K562 (cell line): ENCODE results near the gene XYLB. TPM values are rescaled to one million over a fixed set of nuclear protein-coding genes. Genes with fewer than 3 reads are reported as not detected.

ENCODE experiments used
- ATAC-seq: fragments of 200-7000 bp; cut with Tn5 transposase; 3 replicates; pipeline ENCODE4 v1.9.1; 2020; ENCODE audit warnings: moderate library complexity
- BruUV-seq: library from RNA; stranded (reverse); fragments of 400-500 nt; replicated peaks from 2 replicates; lab custom pipeline; 2021; lab: Mats Ljungman, UMichigan
- CTCF ChIA-PET: fragments of 300-600 bp; formaldehyde crosslinking; extraction: SDS; loops from one replicate; lab custom pipeline; 2021; ENCODE audit warnings: low intra/inter-chr PET ratio; lab: Yijun Ruan, JAX
- POLR2A ChIA-PET: fragments of 300-600, 350-650 bp; sonication (Branson Sonifier 250); formaldehyde crosslinking; extraction: SDS; loops from one replicate; lab custom pipeline; 2021; ENCODE audit warnings: antibody characterized with exemption, inconsistent platforms; lab: Yijun Ruan, JAX
- DNase-seq, 4 experiments: peaks; one replicate each; pipeline versions ENCODE4 v3.0.0 to v3.0.0-alpha.2; 2011 to 2018; ENCODE audit warnings: low spot score in 3 of 4, mixed read lengths in 3 of 4; ENCODE audit errors: extremely low read depth in 1 of 4
- FAIRE-seq: peaks from 2 replicates; lab custom pipeline; 2011; peaks lifted over from hg19 to GRCh38; lab: Jason Lieb, UNC
- H2AFZ ChIP-seq: 2 replicates; pipeline ENCODE4 v1.6.0; 2011; ENCODE audit warnings: low read depth, low read length, control low read depth, inconsistent platforms
- H3K27ac ChIP-seq: fragments of 200-600 bp; 3 replicates; pipeline ENCODE4 v1.8.0; 2011; ENCODE audit warnings: low read depth, mild to moderate bottlenecking, control low read depth, inconsistent platforms, low read length, moderate library complexity, mixed read lengths; ENCODE audit errors: extremely low read depth
- H3K27me3 ChIP-seq, 2 experiments: fragments of 300-600 bp in 1 of 2; 2 replicates in 1 of 2; 3 replicates in 1 of 2; pipeline versions ENCODE4 v1.6.0 to v1.8.0; 2011; ENCODE audit warnings: inconsistent platforms in 2 of 2, low read length in 2 of 2, mild to moderate bottlenecking in 1 of 2, mixed read lengths in 1 of 2, moderate library complexity in 1 of 2; ENCODE audit not compliant: control insufficient read depth in 2 of 2, insufficient read depth in 2 of 2
- H3K36me3 ChIP-seq: fragments of 300-600 bp; 3 replicates; pipeline ENCODE4 v1.8.0; 2011; ENCODE audit warnings: mild to moderate bottlenecking, low read length, inconsistent platforms; ENCODE audit not compliant: control insufficient read depth, insufficient read depth
- H3K4me1 ChIP-seq, 2 experiments: fragments of 200-600 bp in 1 of 2; replicated peaks in 1 of 2; 2 replicates in 1 of 2; 3 replicates in 1 of 2; pipeline versions ENCODE4 v1.5.1 to v1.8.0; 2011; ENCODE audit warnings: inconsistent platforms in 2 of 2, low read length in 2 of 2, mild to moderate bottlenecking in 1 of 2, mixed read lengths in 1 of 2, moderate library complexity in 1 of 2; ENCODE audit not compliant: control insufficient read depth in 2 of 2, insufficient read depth in 2 of 2
- H3K4me2 ChIP-seq: 2 replicates; pipeline ENCODE4 v1.6.1; 2011; ENCODE audit warnings: low read length, control low read depth, inconsistent platforms, mixed read lengths; ENCODE audit not compliant: insufficient read depth
- H3K4me3 ChIP-seq: fragments of 200-600 bp; sonication (generic), shearing (Covaris generic); 2 replicates; pipeline ENCODE4 v1.5.1; 2016; ENCODE audit warnings: control low read depth, inconsistent platforms
- H3K79me2 ChIP-seq: fragments of 200-600 bp; 3 replicates; pipeline ENCODE4 v1.8.0; 2011; ENCODE audit warnings: low read length, inconsistent platforms; ENCODE audit not compliant: control insufficient read depth, insufficient read depth
- H3K9ac ChIP-seq, 2 experiments: 2 replicates each; pipeline versions ENCODE4 v1.6.0 to v1.6.1; 2011; ENCODE audit warnings: low read depth in 2 of 2, low read length in 2 of 2, control low read depth in 1 of 2, inconsistent platforms in 1 of 2, mild to moderate bottlenecking in 1 of 2, mixed read lengths in 1 of 2; ENCODE audit not compliant: insufficient read depth in 1 of 2
- H3K9me1 ChIP-seq: one replicate; pipeline ENCODE4 v1.6.0; 2011; ENCODE audit warnings: inconsistent platforms, mild to moderate bottlenecking, low read length, moderate library complexity; ENCODE audit not compliant: control insufficient read depth, insufficient read depth
- H3K9me3 ChIP-seq: replicated peaks from 2 replicates; pipeline ENCODE4 v1.5.1; 2011; ENCODE audit warnings: low read depth, low read length, inconsistent platforms; ENCODE audit not compliant: control insufficient read depth, insufficient read depth
- H4K20me1 ChIP-seq: replicated peaks from 2 replicates; pipeline ENCODE4 v1.6.1; 2011; ENCODE audit warnings: low read length, inconsistent platforms, mixed read lengths; ENCODE audit not compliant: control insufficient read depth, insufficient read depth
- NRF1 ChIP-seq, 2 experiments: fragments of 450-650 bp; IDR thresholded peaks in 1 of 2; conservative IDR thresholded peaks in 1 of 2; 2 replicates each; pipeline ENCODE4 v1.6.1; 2014; ENCODE audit warnings: mild to moderate bottlenecking in 2 of 2
- POLR2AphosphoS5 ChIP-seq: IDR thresholded peaks from 2 replicates; pipeline ENCODE4 v1.6.1; 2011; ENCODE audit warnings: mild to moderate bottlenecking, low read depth, low read length, moderate library complexity; ENCODE audit not compliant: control insufficient read depth, insufficient read depth
- SRSF7 ChIP-seq: fragments of 200-400 bp; formaldehyde crosslinking; optimal IDR thresholded peaks from 2 replicates; pipeline ENCODE3; 2017; ENCODE audit warnings: mild to moderate bottlenecking, low read depth, low read length
- U2AF1 ChIP-seq: fragments of 200-400 bp; formaldehyde crosslinking; optimal IDR thresholded peaks from 2 replicates; pipeline ENCODE3; 2017; ENCODE audit warnings: mild to moderate bottlenecking, low read depth, low read length, moderate library complexity
- ZNF133 ChIP-seq: fragments of 250-450 bp; sonication (Bioruptor Pico); IDR thresholded peaks from 2 replicates; pipeline ENCODE4 v1.4.0; 2020; ENCODE audit warnings: mild to moderate bottlenecking
- ZNF644 ChIP-seq: fragments of 200-800 bp; sonication (Bioruptor generic); IDR thresholded peaks from 2 replicates; pipeline ENCODE4 v1.6.1; 2016; ENCODE audit warnings: low read depth, missing genetic modification characterization, missing compliant biosample characterization
- WGBS: fragments of 100-300 bp; shearing (Covaris generic); methylation state at CpG from one replicate; pipeline ENCODE4 v1.1.6; 2016; ENCODE audit warnings: low coverage, mixed read lengths; ENCODE audit not compliant: insufficient coverage; ENCODE audit errors: missing lambda C conversion rate; 5-methylcytosine and 5-hydroxymethylcytosine counted together
- in situ Hi-C: fragments of 300-500 bp; cut with MboI; formaldehyde crosslinking; loops from 4 replicates; pipeline ENCODE4 v1.15.0; 2018; ENCODE audit warnings: inconsistent platforms, mixed read lengths
- intact Hi-C: fragments of 100-400 bp; cut with micrococcal nuclease; formaldehyde crosslinking; loops from 2 replicates; pipeline ENCODE4 v1.14.2; 2022
- polyA plus RNA-seq, 8 experiments: library from polyadenylated mRNA; depleted of rRNA in 4 of 8; stranded (reverse) in 5 of 8; unstranded in 3 of 8; fragments of >200 nt; fragmentation: Nextera tagmentation in 2 of 8; fragmentation: Illumina TruSeq in 1 of 8; extraction: Ambion mirVana in 2 of 8; extraction: Trizol in 1 of 8; gene quantifications; 2 replicates each; pipeline versions ENCODE4 v1.2.1 to v1.2.3, GENCODE V29; 2011 to 2014; ENCODE audit warnings: inconsistent platforms in 1 of 8, missing spikeins in 1 of 8
- total RNA-seq, 7 experiments: library from RNA; depleted of rRNA in 6 of 7; stranded (reverse); fragments of >200 nt in 6 of 7; fragmentation: Illumina TruSeq in 2 of 7; extraction: Trizol in 2 of 7; gene quantifications; 2 replicates each; pipeline versions ENCODE4 v1.2.1 to v1.2.3, GENCODE V29; 2011 to 2021; ENCODE audit warnings: low replicate concordance in 1 of 7
- TF ChIP-seq, protein P1 (sequence below): sonication (generic); formaldehyde crosslinking; IDR thresholded peaks from 2 replicates; pipeline ENCODE4 v1.8.0; 2022; ENCODE audit warnings: mild to moderate bottlenecking, missing genetic modification reagents, borderline replicate concordance
- TF ChIP-seq, protein P2 (sequence below): fragments of 250-450 bp; sonication (Bioruptor Pico); IDR thresholded peaks from 2 replicates; pipeline ENCODE4 v1.5.0; 2020; ENCODE audit warnings: mild to moderate bottlenecking, borderline replicate concordance
- TF ChIP-seq, protein P3 (sequence below): fragments of 200-800 bp; sonication (Bioruptor generic); IDR thresholded peaks from 2 replicates; pipeline ENCODE4 v1.6.1; 2017; ENCODE audit warnings: missing genetic modification characterization, missing compliant biosample characterization
- TF ChIP-seq, protein P4 (sequence below): sonication (generic); formaldehyde crosslinking; IDR thresholded peaks from 2 replicates; pipeline ENCODE4 v1.8.0; 2022; ENCODE audit warnings: missing genetic modification reagents, mild to moderate bottlenecking, moderate library complexity, borderline replicate concordance

Gene XYLB
- total and polyA plus RNA-seq, 9 of the 15 experiments (the other 6 are each of a cell fraction or from before 2014, with no cell fraction given) = 4.0 to 20.2 (median 13.2) TPM

DNA sequence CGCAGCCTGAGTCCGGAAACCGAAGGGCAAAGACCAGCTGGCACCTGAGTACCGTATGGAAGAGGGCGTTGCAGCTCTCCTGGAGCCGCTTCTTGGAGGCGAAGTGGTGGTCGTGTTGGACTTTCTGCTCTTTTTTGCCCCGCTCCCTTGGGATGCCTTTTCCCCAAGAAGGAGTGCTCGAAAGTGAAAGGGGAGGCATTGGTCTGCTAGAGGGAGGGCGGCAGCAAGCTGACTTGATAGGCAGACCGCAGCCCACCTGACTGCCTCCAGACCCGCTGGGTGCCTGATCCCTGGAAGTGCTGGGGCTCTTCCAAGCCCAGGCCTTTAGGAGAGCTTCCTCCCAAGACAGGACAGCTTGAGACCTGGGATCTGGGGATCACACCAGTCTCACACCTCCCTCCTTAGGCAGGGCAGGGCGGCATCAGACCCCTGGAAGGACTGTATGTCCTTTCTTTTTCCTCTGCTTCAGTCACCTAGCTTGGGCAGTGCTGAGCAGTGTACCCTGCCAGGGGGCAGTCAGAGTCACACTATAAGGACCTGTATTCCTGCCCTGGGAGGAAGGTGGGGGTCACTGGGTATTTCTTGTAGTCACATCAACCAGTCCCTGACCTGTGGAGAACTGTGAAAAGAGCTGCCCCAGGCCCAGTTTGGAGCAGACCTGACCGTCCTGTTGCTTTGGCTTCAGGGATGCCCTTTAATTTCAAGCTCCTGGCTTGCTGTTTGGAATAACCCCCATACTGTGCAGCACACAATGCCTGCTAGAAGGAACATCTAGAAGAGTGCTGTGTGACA lies 109.2 kb downstream of the XYLB start:
- peak overlapping the region; percentile 92 to 98; a peak in 3 of 4 replicates for H3K9ac ChIP-seq
- H3K79me2 ChIP-seq = peaks cover 54% of the 10 kb centered on the region
- H3K4me2 ChIP-seq = peak overlapping the region; percentile 89
- ATAC-seq (no peak), FAIRE-seq (no peak), DNase-seq (peak in 2 of 4 experiments; percentile 13 to 21)
- H2AFZ ChIP-seq = no peak overlapping the region
- BruUV-seq = no TSS peak
- in situ Hi-C loops = no loop called here
- peaks cover 41% of the 10 kb centered on the region for H4K20me1 ChIP-seq
- peaks cover 27 to 38% of the 10 kb centered on the region in 2 experiments for H3K4me1 ChIP-seq
- H3K27ac ChIP-seq = no peak overlapping the region
- WGBS = 25% methylated on average over 14 of the region's 15 CpGs
- H3K4me3 ChIP-seq = peak overlapping the region; percentile 72
- CTCF ChIA-PET = no interaction called here
- H3K9me1 ChIP-seq = peaks cover 5% of the 10 kb centered on the region
- H3K27me3 ChIP-seq = no peaks in the 10 kb centered on the region
- H3K9me3 ChIP-seq = no peaks in the 10 kb centered on the region
- intact Hi-C loops = no loop called here
- POLR2A ChIA-PET = interaction anchor here (0.6 to 1.4 kb wide), 3 partner anchors 10 to 335 kb away, joined by 3 read pairs; no protein-coding TSS in a partner anchor
- no peaks in the 10 kb centered on the region for H3K36me3 ChIP-seq
- TF ChIP-seq SRSF7 (no peak), U2AF1 (no peak), NRF1 (conservative IDR thresholded peaks at IDR 0.05 in 1 of 2, IDR thresholded peaks at IDR 0.05 in 1 of 2) (peak; percentile 5 to 13), ZNF133 (no peak), ZNF644 (tag) (no peak), POLR2AphosphoS5 (no peak)
- TF ChIP-seq, protein P1, sequence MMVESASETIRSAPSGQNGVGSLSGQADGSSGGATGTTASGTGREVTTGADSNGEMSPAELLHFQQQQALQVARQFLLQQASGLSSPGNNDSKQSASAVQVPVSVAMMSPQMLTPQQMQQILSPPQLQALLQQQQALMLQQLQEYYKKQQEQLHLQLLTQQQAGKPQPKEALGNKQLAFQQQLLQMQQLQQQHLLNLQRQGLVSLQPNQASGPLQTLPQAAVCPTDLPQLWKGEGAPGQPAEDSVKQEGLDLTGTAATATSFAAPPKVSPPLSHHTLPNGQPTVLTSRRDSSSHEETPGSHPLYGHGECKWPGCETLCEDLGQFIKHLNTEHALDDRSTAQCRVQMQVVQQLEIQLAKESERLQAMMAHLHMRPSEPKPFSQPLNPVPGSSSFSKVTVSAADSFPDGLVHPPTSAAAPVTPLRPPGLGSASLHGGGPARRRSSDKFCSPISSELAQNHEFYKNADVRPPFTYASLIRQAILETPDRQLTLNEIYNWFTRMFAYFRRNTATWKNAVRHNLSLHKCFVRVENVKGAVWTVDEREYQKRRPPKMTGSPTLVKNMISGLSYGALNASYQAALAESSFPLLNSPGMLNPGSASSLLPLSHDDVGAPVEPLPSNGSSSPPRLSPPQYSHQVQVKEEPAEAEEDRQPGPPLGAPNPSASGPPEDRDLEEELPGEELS (CRISPR knock-in tag) = no peak
- TF ChIP-seq, protein P2, sequence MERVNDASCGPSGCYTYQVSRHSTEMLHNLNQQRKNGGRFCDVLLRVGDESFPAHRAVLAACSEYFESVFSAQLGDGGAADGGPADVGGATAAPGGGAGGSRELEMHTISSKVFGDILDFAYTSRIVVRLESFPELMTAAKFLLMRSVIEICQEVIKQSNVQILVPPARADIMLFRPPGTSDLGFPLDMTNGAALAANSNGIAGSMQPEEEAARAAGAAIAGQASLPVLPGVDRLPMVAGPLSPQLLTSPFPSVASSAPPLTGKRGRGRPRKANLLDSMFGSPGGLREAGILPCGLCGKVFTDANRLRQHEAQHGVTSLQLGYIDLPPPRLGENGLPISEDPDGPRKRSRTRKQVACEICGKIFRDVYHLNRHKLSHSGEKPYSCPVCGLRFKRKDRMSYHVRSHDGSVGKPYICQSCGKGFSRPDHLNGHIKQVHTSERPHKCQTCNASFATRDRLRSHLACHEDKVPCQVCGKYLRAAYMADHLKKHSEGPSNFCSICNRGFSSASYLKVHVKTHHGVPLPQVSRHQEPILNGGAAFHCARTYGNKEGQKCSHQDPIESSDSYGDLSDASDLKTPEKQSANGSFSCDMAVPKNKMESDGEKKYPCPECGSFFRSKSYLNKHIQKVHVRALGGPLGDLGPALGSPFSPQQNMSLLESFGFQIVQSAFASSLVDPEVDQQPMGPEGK (CRISPR knock-in tag) = no peak
- TF ChIP-seq, protein P3, sequence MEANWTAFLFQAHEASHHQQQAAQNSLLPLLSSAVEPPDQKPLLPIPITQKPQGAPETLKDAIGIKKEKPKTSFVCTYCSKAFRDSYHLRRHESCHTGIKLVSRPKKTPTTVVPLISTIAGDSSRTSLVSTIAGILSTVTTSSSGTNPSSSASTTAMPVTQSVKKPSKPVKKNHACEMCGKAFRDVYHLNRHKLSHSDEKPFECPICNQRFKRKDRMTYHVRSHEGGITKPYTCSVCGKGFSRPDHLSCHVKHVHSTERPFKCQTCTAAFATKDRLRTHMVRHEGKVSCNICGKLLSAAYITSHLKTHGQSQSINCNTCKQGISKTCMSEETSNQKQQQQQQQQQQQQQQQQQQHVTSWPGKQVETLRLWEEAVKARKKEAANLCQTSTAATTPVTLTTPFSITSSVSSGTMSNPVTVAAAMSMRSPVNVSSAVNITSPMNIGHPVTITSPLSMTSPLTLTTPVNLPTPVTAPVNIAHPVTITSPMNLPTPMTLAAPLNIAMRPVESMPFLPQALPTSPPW (CRISPR knock-in tag) = no peak
- TF ChIP-seq, protein P4, sequence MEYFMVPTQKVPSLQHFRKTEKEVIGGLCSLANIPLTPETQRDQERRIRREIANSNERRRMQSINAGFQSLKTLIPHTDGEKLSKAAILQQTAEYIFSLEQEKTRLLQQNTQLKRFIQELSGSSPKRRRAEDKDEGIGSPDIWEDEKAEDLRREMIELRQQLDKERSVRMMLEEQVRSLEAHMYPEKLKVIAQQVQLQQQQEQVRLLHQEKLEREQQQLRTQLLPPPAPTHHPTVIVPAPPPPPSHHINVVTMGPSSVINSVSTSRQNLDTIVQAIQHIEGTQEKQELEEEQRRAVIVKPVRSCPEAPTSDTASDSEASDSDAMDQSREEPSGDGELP (CRISPR knock-in tag) = peak; percentile 61; the same call in 1 of the 2 replicates
